Suprapubic skin (tissue), 3 donors: ENCODE data around the gene CNEP1R1.

Source experiments
- CTCF ChIP-seq, 2 donors: fragments of 200-600 bp in 1 of 2; fragments of 450-650 bp in 1 of 2; sonication (generic) in 1 of 2; IDR thresholded peaks; one replicate each; pipeline ENCODE4 v1.5.1; 2016 to 2019; ENCODE audit warnings: antibody characterized with exemption in 2 of 2, mild to moderate bottlenecking in 1 of 2, moderate library complexity in 1 of 2
- EP300 ChIP-seq: sonication (generic); formaldehyde crosslinking; IDR thresholded peaks from one replicate; pipeline ENCODE4 v1.6.1; 2017; ENCODE audit warnings: antibody characterized with exemption
- POLR2A ChIP-seq, 2 donors: fragments of 450-650 bp; IDR thresholded peaks; one replicate each; pipeline ENCODE4 v1.6.1; 2017; ENCODE audit warnings: antibody characterized with exemption in 2 of 2, mild to moderate bottlenecking in 2 of 2, moderate library complexity in 2 of 2

GRCh38 chr16:50024207-50024606 lies 818 bp upstream of the CNEP1R1 start:
- TF ChIP-seq CTCF (IDR thresholded peaks at IDR 0.05) (no peak), POLR2A (IDR thresholded peaks at IDR 0.05) (no peak), EP300 (no peak)
